ENCODE data around the gene PFKFB3. TPM values are rescaled to one million over a fixed set of nuclear protein-coding genes. Genes with fewer than 3 reads are reported as not detected.
"Not testable (repeated sequence)": the region's sequence is repeated elsewhere in the genome, so short reads cannot be mapped to it uniquely, and the experiment has no call there.

Gene PFKFB3
- polyA plus RNA-seq, 3 donors: 12.2 to 101 (median 15.8) TPM

DNA sequence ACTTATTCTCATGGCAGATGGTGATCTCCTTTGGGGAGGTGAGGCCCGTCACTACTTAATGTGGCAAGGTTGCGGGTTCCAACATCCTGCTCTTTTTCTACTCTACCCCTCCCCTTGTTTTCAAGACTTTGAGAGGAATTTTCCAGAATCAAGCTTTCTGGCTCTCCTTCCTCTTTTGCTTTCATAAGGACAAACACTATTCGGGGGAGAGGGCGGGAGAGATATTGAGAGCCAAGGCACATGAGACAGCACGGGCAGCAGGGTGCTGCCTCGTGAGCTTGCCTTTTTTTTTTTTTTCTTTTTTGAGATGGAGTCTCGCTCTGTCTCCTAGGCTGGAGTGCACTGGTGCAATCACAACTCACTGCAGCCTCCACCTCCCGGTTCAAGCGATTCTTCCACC, 6.9 kb upstream of the PFKFB3 start:
- Histone ChIP-seq H3K9me3 (replicated peaks in 1 of 2; ENCODE audit: control insufficient read depth in 1 of 2, insufficient read depth in 1 of 2, low read length in 2 of 2) (no peaks in the 10 kb centered on the region), H3K4me2 (replicated peaks; ENCODE audit: extremely low read depth, low read length, poor library complexity, severe bottlenecking) (peak overlapping the region; percentile 32), H3K36me3 (replicated peaks in 1 of 2; ENCODE audit: control insufficient read depth in 1 of 2, insufficient read depth in 2 of 2, low read length in 2 of 2) (no peaks in the 10 kb centered on the region), H4K20me1 (ENCODE audit: insufficient read depth, low read length) (no peaks in the 10 kb centered on the region), H3K4me1 (ENCODE audit: control insufficient read depth in 1 of 2, insufficient read depth in 2 of 2, low read length in 2 of 2) (peaks cover 74 to 88% of the 10 kb centered on the region in 2 donors), H2AFZ (ENCODE audit: insufficient read depth, low read depth, low read length, poor library complexity, severe bottlenecking) (no peak overlapping the region), H3K27ac (ENCODE audit: low read depth in 1 of 2, low read length in 2 of 2) (peak overlapping the region; percentile 62 to 73), H3K27me3 (ENCODE audit: control insufficient read depth in 2 of 2, insufficient read depth in 2 of 2, low read length in 2 of 2) (no peaks in the 10 kb centered on the region), H3K9ac (ENCODE audit: insufficient read depth, low read length, poor library complexity, severe bottlenecking) (peak overlapping the region; percentile 33), H3K4me3 (replicated peaks in 1 of 3; ENCODE audit: low read depth in 2 of 3, low read length in 3 of 3) (peak overlapping the region in 1 of 3 experiments; percentile 18), H3K79me2 (ENCODE audit: insufficient read depth, low read length) (peaks cover 38% of the 10 kb centered on the region)
- TF ChIP-seq, protein P1, sequence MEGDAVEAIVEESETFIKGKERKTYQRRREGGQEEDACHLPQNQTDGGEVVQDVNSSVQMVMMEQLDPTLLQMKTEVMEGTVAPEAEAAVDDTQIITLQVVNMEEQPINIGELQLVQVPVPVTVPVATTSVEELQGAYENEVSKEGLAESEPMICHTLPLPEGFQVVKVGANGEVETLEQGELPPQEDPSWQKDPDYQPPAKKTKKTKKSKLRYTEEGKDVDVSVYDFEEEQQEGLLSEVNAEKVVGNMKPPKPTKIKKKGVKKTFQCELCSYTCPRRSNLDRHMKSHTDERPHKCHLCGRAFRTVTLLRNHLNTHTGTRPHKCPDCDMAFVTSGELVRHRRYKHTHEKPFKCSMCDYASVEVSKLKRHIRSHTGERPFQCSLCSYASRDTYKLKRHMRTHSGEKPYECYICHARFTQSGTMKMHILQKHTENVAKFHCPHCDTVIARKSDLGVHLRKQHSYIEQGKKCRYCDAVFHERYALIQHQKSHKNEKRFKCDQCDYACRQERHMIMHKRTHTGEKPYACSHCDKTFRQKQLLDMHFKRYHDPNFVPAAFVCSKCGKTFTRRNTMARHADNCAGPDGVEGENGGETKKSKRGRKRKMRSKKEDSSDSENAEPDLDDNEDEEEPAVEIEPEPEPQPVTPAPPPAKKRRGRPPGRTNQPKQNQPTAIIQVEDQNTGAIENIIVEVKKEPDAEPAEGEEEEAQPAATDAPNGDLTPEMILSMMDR (IDR thresholded peaks at IDR 0.05): no peak
- WGBS (ENCODE audit: insufficient coverage): 0% methylated on average over 1 of the region's 9 CpGs
- Mint-ChIP-seq H3K27me3 (ENCODE audit: low read depth in 3 of 3) (peaks cover 0 to 9% (median 0%) of the 10 kb centered on the region in 3 donors), H3K4me3 (peak overlapping the region; percentile 56 to 63), H3K9me3 (no peaks in the 10 kb centered on the region), H3K27ac (peak overlapping the region; percentile 89 to 97 (median 92)), H3K36me3 (peaks cover 13 to 21% of the 10 kb centered on the region in 2 donors), H3K4me1 (peaks cover 91% of the 10 kb centered on the region)
- DNase-seq: peak; percentile 72 to 88 (median 75)
- intact Hi-C loops (cut with micrococcal nuclease): no loop called here

DNA sequence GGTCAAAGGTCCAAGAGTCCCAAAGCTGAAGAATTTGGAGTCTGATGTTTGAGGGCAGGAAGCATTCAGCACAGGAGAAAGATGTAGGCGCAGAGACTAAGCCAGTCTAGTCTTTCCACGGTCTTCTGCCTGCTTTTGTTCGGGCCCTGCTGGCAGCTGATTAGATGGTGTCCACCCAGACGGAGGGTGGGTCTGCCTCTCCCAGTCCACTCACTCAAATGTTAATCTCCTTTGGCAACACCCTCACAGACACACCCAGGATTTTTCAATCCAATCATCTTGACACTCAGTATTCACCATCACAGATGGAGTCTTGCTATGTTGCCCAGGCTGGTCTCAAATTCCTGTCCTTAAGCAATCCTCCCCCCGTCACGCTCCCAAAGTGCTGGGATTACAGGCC, 6.2 kb upstream of the PFKFB3 start:
- H3K27ac Mint-ChIP-seq: peak overlapping the region; percentile 89 to 97 (median 92)

More for the DNA sequence above, 6.2 kb upstream of the PFKFB3 start:
- H3K27me3 Mint-ChIP-seq (ENCODE audit: low read depth in 3 of 3); H3K27me3 ChIP-seq (ENCODE audit: control insufficient read depth in 2 of 2, insufficient read depth in 2 of 2, low read length in 2 of 2); H2AFZ ChIP-seq (ENCODE audit: insufficient read depth, low read depth, low read length, poor library complexity, severe bottlenecking); H3K36me3 ChIP-seq (replicated peaks in 1 of 2; ENCODE audit: control insufficient read depth in 1 of 2, insufficient read depth in 2 of 2, low read length in 2 of 2); H3K9me3 Mint-ChIP-seq; H4K20me1 ChIP-seq (ENCODE audit: insufficient read depth, low read length); H3K9me3 ChIP-seq (replicated peaks in 1 of 2; ENCODE audit: control insufficient read depth in 1 of 2, insufficient read depth in 1 of 2, low read length in 2 of 2); DNase-seq; H3K4me2 ChIP-seq (replicated peaks; ENCODE audit: extremely low read depth, low read length, poor library complexity, severe bottlenecking); intact Hi-C loops (cut with micrococcal nuclease): not testable (repeated sequence)
- Histone ChIP-seq H3K79me2 (ENCODE audit: insufficient read depth, low read length) (peaks cover 32% of the 10 kb centered on the region), H3K27ac (ENCODE audit: low read depth in 1 of 2, low read length in 2 of 2) (peak overlapping the region; percentile 62 to 73), H3K9ac (ENCODE audit: insufficient read depth, low read length, poor library complexity, severe bottlenecking) (peak overlapping the region; percentile 33), H3K4me1 (ENCODE audit: control insufficient read depth in 1 of 2, insufficient read depth in 2 of 2, low read length in 2 of 2) (peaks cover 72 to 85% of the 10 kb centered on the region in 2 donors), H3K4me3 (replicated peaks in 1 of 3; ENCODE audit: low read depth in 2 of 3, low read length in 3 of 3) (peak overlapping the region in 1 of 3 experiments; percentile 18)
- WGBS (ENCODE audit: insufficient coverage): 81% methylated on average over 4 of the region's 6 CpGs
- Mint-ChIP-seq H3K4me1 (peaks cover 85% of the 10 kb centered on the region), H3K36me3 (peaks cover 11 to 19% of the 10 kb centered on the region in 2 donors), H3K4me3 (peak overlapping the region; percentile 3 to 63)
